Fibroblast of the aortic adventitia (primary cell): Measurements from ENCODE around the gene NEMP2. TPM values are rescaled to one million over a fixed set of nuclear protein-coding genes. Genes with fewer than 3 reads are reported as not detected.
A peak's percentile ranks its signal among the peaks of the same experiment; 100 is the strongest.

ENCODE experiments used
- DNase-seq: peaks from one replicate; pipeline ENCODE4 v3.0.0-alpha.2; 2010; ENCODE audit warnings: low read depth
- H3K4me3 ChIP-seq: 2 replicates; pipeline ENCODE4 v1.5.1; 2011; ENCODE audit warnings: low read depth, mild to moderate bottlenecking, control low read depth, low read length, moderate library complexity
- CTCF ChIP-seq: IDR thresholded peaks from 2 replicates; pipeline ENCODE4 v1.5.1; 2011; ENCODE audit warnings: mild to moderate bottlenecking, low read length, control low read depth, inconsistent platforms; ENCODE audit not compliant: insufficient read depth
- total RNA-seq: library from RNA; depleted of rRNA; stranded (reverse); fragments of >200 nt; gene quantifications from 2 replicates; pipeline ENCODE4 v1.2.3, GENCODE V29; 2012; ENCODE audit warnings: low replicate concordance

Gene NEMP2
- total RNA-seq, 1 donor = 11.7 TPM

- peak; percentile 51 for DNase-seq
- H3K4me3 ChIP-seq = peak overlapping the region; percentile 70
These were observed 583 bp downstream of the NEMP2 start for GRCh38 chr2:190533968-190534309.

GRCh38 chr2:190533175-190533967 lies 1.2 kb downstream of the NEMP2 start:
- no peak for DNase-seq
- H3K4me3 ChIP-seq = peak overlapping the region; percentile 70
- TF ChIP-seq CTCF = no peak

More at GRCh38 chr2:190533968-190534309, 583 bp downstream of the NEMP2 start:
- TF ChIP-seq CTCF = no peak

- DNase-seq = no peak
- no peak overlapping the region for H3K4me3 ChIP-seq
- no peak for TF ChIP-seq CTCF
These were observed 1.9 kb downstream of the NEMP2 start for GRCh38 chr2:190532581-190532980.

GRCh38 chr2:190530248-190530900 lies 4.1 kb downstream of the NEMP2 start:
- no peak overlapping the region for H3K4me3 ChIP-seq
- no peak for TF ChIP-seq CTCF
- DNase-seq = peak; percentile 91

- DNase-seq = no peak
- no peak overlapping the region for H3K4me3 ChIP-seq
- TF ChIP-seq CTCF = no peak
These were observed 4.9 kb downstream of the NEMP2 start for GRCh38 chr2:190529486-190530247.

- TF ChIP-seq CTCF = no peak
- DNase-seq = peak; percentile 92
- no peak overlapping the region for H3K4me3 ChIP-seq
These were observed 6.0 kb downstream of the NEMP2 start for GRCh38 chr2:190528521-190529001.
